ENCODE measurements around the gene SRPX2.
"Not testable (repeated sequence)": the region's sequence is repeated elsewhere in the genome, so short reads cannot be mapped to it uniquely, and the experiment has no call there.

Gene SRPX2

GRCh38 chrX:100704581-100705203 is 60.7 kb downstream of the SRPX2 start:
- DNase-seq = no peak

GRCh38 chrX:100710816-100711215 is 66.8 kb downstream of the SRPX2 start:
- DNase-seq = no peak

GRCh38 chrX:100717363-100717762 is 73.4 kb downstream of the SRPX2 start:
- no peak for DNase-seq

- DNase-seq = no peak
Measured at GRCh38 chrX:100719139-100719538, 75.1 kb downstream of the SRPX2 start.

- no peak for DNase-seq
Measured at GRCh38 chrX:100720301-100720700, 76.3 kb downstream of the SRPX2 start.

GRCh38 chrX:100721328-100721727 is 77.3 kb downstream of the SRPX2 start:
- DNase-seq = no peak

GRCh38 chrX:100724006-100724405 is 80.0 kb downstream of the SRPX2 start:
- not testable (repeated sequence) for DNase-seq

Measured in stimulated activated CD8-positive, alpha-beta memory T cell treated with anti-CD3 and anti-CD28 coated beads, Interleukin-4, amount 100 ng/mL, for 48 hours (primary cell).